ENCODE measurements around the gene HS6ST2.
"Not testable (repeated sequence)": the region's sequence is repeated elsewhere in the genome, so short reads cannot be mapped to it uniquely, and the experiment has no call there.

HS6ST2 gene

GRCh38 chrX:132984058-132984650 lies 25.7 kb upstream of the HS6ST2 start:
- DNase-seq (ENCODE audit: low read depth), result no peak
- H3K4me3 ChIP-seq (ENCODE audit: low read depth, low read length), result no peak overlapping the region
- no peak for TF ChIP-seq CTCF (IDR thresholded peaks at IDR 0.05; ENCODE audit: insufficient read depth, low read depth, low read length, missing control alignments)

GRCh38 chrX:132983496-132983895 lies 25.1 kb upstream of the HS6ST2 start:
- H3K4me3 ChIP-seq (ENCODE audit: low read depth, low read length), result no peak overlapping the region
- DNase-seq (ENCODE audit: low read depth), result no peak
- no peak for TF ChIP-seq CTCF (IDR thresholded peaks at IDR 0.05; ENCODE audit: insufficient read depth, low read depth, low read length, missing control alignments)

- not testable (repeated sequence) for DNase-seq (ENCODE audit: low read depth); H3K4me3 ChIP-seq (ENCODE audit: low read depth, low read length)
These were observed 21.6 kb upstream of the HS6ST2 start for GRCh38 chrX:132980035-132980434.

GRCh38 chrX:132968296-132968949 lies 10.0 kb upstream of the HS6ST2 start:
- no peak for DNase-seq (ENCODE audit: low read depth)
- no peak for TF ChIP-seq CTCF (IDR thresholded peaks at IDR 0.05; ENCODE audit: insufficient read depth, low read depth, low read length, missing control alignments)
- H3K4me3 ChIP-seq (ENCODE audit: low read depth, low read length), result no peak overlapping the region

- no peak for TF ChIP-seq CTCF (IDR thresholded peaks at IDR 0.05; ENCODE audit: insufficient read depth, low read depth, low read length, missing control alignments)
- no peak overlapping the region for H3K4me3 ChIP-seq (ENCODE audit: low read depth, low read length)
- no peak for DNase-seq (ENCODE audit: low read depth)
These were observed 8.6 kb upstream of the HS6ST2 start for GRCh38 chrX:132967049-132967448.

- no peak overlapping the region for H3K4me3 ChIP-seq (ENCODE audit: low read depth, low read length)
- no peak for TF ChIP-seq CTCF (IDR thresholded peaks at IDR 0.05; ENCODE audit: insufficient read depth, low read depth, low read length, missing control alignments)
- DNase-seq (ENCODE audit: low read depth), result no peak
These were observed 7.0 kb upstream of the HS6ST2 start for GRCh38 chrX:132965461-132965860.

GRCh38 chrX:132961511-132961910 lies 3.1 kb upstream of the HS6ST2 start:
- DNase-seq (ENCODE audit: low read depth), result no peak
- no peak for TF ChIP-seq CTCF (IDR thresholded peaks at IDR 0.05; ENCODE audit: insufficient read depth, low read depth, low read length, missing control alignments)
- no peak overlapping the region for H3K4me3 ChIP-seq (ENCODE audit: low read depth, low read length)

All from GM12865 (cell line).